ENCODE results near the gene ID2.

The ID2 gene

GRCh38 chr2:8654483-8654882 is 27.4 kb upstream of the ID2 start:
- Histone ChIP-seq H3K9me3 (ENCODE audit: insufficient read depth, low read length, severe bottlenecking) (no peaks in the 10 kb centered on the region), H3K4me1 (ENCODE audit: insufficient read depth, low read length) (peaks cover 15% of the 10 kb centered on the region), H2AFZ (ENCODE audit: low read depth, low read length) (no peak overlapping the region), H3K27me3 (ENCODE audit: insufficient read depth, low read length, poor library complexity) (no peaks in the 10 kb centered on the region), H3K27ac (ENCODE audit: low read length) (no peak overlapping the region), H3K36me3 (ENCODE audit: insufficient read depth, low read length) (no peaks in the 10 kb centered on the region), H3K4me3 (ENCODE audit: low read depth in 1 of 2, low read length in 2 of 2) (no peak overlapping the region), H4K20me1 (ENCODE audit: insufficient read depth, low read length) (no peaks in the 10 kb centered on the region), H3K79me2 (ENCODE audit: insufficient read depth, low read length) (no peaks in the 10 kb centered on the region), H3K9ac (ENCODE audit: low read depth, low read length) (no peak overlapping the region), H3K4me2 (ENCODE audit: insufficient read depth, low read length) (no peak overlapping the region)
- no peak for TF ChIP-seq CTCF (IDR thresholded peaks at IDR 0.05; ENCODE audit: borderline replicate concordance, extremely low read depth, low read length, poor library complexity, severe bottlenecking)
- TF ChIP-seq EZH2 (IDR thresholded peaks at IDR 0.05; ENCODE audit: borderline replicate concordance, low read depth, low read length, severe bottlenecking) = no peak
- DNase-seq = no peak
- ATAC-seq (ENCODE audit: insufficient read depth, low read depth) = no peak

- Histone ChIP-seq H3K9me3 (ENCODE audit: insufficient read depth, low read length, severe bottlenecking) (no peaks in the 10 kb centered on the region), H3K27me3 (ENCODE audit: insufficient read depth, low read length, poor library complexity) (no peaks in the 10 kb centered on the region), H3K9ac (ENCODE audit: low read depth, low read length) (no peak overlapping the region), H3K4me2 (ENCODE audit: insufficient read depth, low read length) (no peak overlapping the region), H3K36me3 (ENCODE audit: insufficient read depth, low read length) (no peaks in the 10 kb centered on the region), H4K20me1 (ENCODE audit: insufficient read depth, low read length) (no peaks in the 10 kb centered on the region), H3K4me3 (ENCODE audit: low read depth in 1 of 2, low read length in 2 of 2) (no peak overlapping the region), H3K79me2 (ENCODE audit: insufficient read depth, low read length) (no peaks in the 10 kb centered on the region), H3K27ac (ENCODE audit: low read length) (no peak overlapping the region), H2AFZ (ENCODE audit: low read depth, low read length) (no peak overlapping the region), H3K4me1 (ENCODE audit: insufficient read depth, low read length) (peaks cover 15% of the 10 kb centered on the region)
- ATAC-seq (ENCODE audit: insufficient read depth, low read depth) = no peak
- TF ChIP-seq EZH2 (IDR thresholded peaks at IDR 0.05; ENCODE audit: borderline replicate concordance, low read depth, low read length, severe bottlenecking) (no peak), CTCF (IDR thresholded peaks at IDR 0.05; ENCODE audit: borderline replicate concordance, extremely low read depth, low read length, poor library complexity, severe bottlenecking) (no peak)
- no peak for DNase-seq
Measured at GRCh38 chr2:8656160-8656641, 25.7 kb upstream of the ID2 start.

- H3K27me3 ChIP-seq (ENCODE audit: insufficient read depth, low read length, poor library complexity) = no peaks in the 10 kb centered on the region
- no peak overlapping the region for H3K27ac ChIP-seq (ENCODE audit: low read length)
- H3K4me3 ChIP-seq (ENCODE audit: low read depth in 1 of 2, low read length in 2 of 2) = no peak overlapping the region
- H3K79me2 ChIP-seq (ENCODE audit: insufficient read depth, low read length) = no peaks in the 10 kb centered on the region
- peaks cover 15% of the 10 kb centered on the region for H3K4me1 ChIP-seq (ENCODE audit: insufficient read depth, low read length)
- H3K36me3 ChIP-seq (ENCODE audit: insufficient read depth, low read length) = no peaks in the 10 kb centered on the region
- TF ChIP-seq EZH2 (IDR thresholded peaks at IDR 0.05; ENCODE audit: borderline replicate concordance, low read depth, low read length, severe bottlenecking) = no peak
- TF ChIP-seq CTCF (IDR thresholded peaks at IDR 0.05; ENCODE audit: borderline replicate concordance, extremely low read depth, low read length, poor library complexity, severe bottlenecking) = no peak
- no peak overlapping the region for H3K4me2 ChIP-seq (ENCODE audit: insufficient read depth, low read length)
- no peak for ATAC-seq (ENCODE audit: insufficient read depth, low read depth)
- H3K9ac ChIP-seq (ENCODE audit: low read depth, low read length) = no peak overlapping the region
- no peak overlapping the region for H2AFZ ChIP-seq (ENCODE audit: low read depth, low read length)
- DNase-seq = no peak
- no peaks in the 10 kb centered on the region for H4K20me1 ChIP-seq (ENCODE audit: insufficient read depth, low read length)
- no peaks in the 10 kb centered on the region for H3K9me3 ChIP-seq (ENCODE audit: insufficient read depth, low read length, severe bottlenecking)
Measured at GRCh38 chr2:8656811-8657210, 25.0 kb upstream of the ID2 start.
